PC-9 (cell line): ENCODE data around the gene C20orf204.

Experiments used
- EZH2 ChIP-seq: fragments of 200-600 bp; sonication (generic); IDR thresholded peaks from 2 replicates; pipeline ENCODE4 v1.8.0; 2017; ENCODE audit warnings: antibody characterized with exemption, low read depth
- TF ChIP-seq, protein P1 (sequence below): fragments of 200-600 bp; sonication (generic); conservative IDR thresholded peaks from 2 replicates; pipeline ENCODE4 v1.6.1; 2017; ENCODE audit warnings: mixed run types, antibody characterized with exemption, mild to moderate bottlenecking, moderate library complexity

DNA sequence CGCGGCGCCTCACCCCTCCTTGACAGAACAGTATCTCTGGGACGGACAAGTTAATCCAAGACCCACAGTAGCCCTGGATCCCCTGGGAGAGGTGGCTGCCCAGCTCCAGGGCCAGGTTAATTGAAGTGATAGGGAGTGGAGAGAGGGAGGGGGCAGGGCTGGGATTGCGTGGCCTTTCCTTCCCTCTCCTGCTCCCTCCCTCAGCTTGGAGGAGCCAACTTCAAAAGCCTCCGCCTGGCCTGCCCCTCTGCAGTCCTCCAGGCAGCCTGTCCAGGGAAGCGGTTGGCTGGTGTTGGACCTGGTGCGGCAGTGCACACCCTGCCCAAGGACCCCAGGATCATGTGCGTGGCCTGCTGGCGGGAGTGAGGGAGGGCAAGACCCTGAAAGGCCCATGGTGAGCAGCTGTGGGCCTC is at the start of gene C20orf204:
- TF ChIP-seq, protein P1, sequence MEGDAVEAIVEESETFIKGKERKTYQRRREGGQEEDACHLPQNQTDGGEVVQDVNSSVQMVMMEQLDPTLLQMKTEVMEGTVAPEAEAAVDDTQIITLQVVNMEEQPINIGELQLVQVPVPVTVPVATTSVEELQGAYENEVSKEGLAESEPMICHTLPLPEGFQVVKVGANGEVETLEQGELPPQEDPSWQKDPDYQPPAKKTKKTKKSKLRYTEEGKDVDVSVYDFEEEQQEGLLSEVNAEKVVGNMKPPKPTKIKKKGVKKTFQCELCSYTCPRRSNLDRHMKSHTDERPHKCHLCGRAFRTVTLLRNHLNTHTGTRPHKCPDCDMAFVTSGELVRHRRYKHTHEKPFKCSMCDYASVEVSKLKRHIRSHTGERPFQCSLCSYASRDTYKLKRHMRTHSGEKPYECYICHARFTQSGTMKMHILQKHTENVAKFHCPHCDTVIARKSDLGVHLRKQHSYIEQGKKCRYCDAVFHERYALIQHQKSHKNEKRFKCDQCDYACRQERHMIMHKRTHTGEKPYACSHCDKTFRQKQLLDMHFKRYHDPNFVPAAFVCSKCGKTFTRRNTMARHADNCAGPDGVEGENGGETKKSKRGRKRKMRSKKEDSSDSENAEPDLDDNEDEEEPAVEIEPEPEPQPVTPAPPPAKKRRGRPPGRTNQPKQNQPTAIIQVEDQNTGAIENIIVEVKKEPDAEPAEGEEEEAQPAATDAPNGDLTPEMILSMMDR = no peak
- TF ChIP-seq EZH2 = no peak
